ENCODE measurements around the gene HOXB6.

The HOXB6 gene

GRCh38 chr17:48609033-48609432 is 4.2 kb upstream of the HOXB6 start:
- DNase-seq: no peak

DNA sequence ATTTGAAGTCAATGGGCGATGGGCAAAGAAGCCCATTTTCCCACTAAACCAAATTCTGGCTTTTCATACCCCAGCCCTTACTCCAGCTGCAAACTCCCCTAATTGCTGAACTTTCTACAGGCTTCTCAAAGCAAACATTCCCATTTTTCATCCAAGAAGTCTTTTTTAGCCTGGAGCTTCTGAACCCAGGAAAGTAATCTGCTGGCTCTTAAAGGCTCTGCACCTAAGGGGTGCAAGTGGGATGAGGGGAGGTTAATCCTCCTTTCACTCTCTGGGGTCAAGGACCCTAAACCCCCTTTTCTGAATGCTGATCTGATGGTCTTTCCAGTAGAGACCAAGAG is 3.7 kb upstream of the HOXB6 start:
- DNase-seq: no peak

DNA sequence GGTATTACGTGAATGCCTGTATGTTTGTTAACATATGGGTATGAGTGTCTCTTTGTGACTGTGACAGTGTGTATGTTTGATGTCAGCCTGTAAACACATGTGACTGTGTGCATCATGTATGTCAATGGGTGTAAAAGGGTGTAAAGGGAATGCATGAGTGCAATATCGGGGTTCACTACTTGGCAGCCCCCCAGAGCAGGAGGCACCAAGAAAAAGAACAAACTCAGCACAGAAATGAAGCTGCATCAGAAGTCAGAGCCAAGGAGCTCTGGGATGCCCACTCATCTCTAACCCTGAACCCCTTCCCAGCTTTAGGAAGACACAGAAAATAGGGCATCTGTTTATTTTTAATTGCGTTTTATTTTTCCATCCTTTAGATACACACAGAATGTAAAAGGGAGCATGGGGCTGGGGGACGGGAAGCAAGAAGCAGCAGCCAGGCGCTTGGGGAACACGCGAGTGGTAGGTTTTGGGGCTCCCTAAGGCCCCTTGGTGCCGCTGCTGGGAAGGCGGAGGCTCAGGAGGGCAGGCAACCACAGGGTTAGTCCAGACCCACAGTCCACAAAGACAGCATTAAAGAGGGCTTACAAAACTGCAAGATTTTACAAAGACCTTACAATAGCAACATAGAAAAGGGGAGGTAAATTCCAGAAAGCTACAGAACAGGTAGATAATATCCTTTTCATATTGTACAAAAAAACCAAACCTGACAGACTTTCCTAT is 2.3 kb upstream of the HOXB6 start:
- no peak for DNase-seq

DNA sequence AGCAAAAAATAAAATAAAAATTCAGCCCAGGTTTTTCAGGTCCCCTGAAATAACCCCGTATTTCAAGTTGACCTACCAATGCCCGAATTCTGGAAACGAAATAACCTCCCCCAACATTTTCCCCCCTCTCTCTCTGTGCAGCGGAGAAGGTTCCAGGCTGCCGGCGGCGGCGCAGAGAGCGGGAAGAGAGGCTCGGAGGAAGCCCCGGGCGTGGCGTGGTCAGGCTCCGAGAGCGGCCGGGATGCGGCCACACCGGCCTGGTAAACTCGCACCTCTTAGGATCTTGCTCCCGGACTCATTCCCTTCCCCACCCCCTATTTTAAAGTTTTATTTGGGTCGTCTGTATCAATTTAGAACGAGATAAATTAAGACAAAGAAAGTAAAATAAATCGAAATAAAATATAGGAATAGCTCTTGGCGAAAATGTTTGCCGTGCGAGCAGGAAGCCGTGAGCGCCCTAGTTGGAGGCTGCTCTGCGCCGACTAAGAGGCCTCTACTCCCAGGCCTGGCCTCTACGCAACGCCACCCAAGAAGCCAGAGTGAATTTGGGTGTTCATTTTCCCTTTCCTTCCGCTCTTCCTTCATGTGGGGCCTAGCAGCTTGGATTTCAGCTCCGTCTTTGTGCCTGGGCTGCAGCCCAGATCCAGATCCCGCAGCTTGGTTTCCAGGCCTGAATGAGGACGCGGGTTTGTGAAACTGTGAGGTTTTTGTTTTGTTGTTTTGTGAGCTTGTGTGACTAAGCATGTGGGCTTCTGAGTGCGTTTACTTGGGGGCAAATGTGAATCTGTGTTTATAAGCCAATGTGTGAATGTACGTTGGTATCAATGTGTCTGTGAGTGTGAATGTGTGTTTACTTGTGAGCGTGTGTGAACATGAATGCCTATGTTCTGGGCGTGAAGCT is 1.5 kb upstream of the HOXB6 start:
- DNase-seq: no peak

DNA sequence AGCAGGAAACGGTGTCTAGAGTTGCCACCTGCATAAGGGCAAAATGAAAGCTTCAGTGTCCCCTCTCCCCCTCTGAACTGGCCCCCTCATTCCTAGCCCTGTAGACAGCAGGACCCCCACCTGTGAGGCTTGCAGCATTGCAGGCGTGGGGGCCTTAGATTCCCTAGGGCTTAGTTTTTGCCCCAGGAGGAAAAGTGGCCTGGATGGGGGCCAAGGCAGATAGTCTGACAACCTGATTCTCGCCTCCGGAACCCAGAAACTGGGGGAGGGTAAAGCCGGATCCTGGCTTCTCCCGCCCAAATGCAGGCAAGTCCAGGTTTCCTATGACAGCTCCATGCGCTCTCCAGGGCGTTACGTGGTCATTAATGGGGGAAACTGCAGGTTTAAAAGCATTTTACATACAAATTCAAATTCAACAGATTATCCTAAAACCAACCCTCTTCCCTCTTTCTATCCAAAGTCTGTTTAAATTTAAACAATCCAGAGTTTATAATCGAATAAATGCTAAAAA is 678 bp upstream of the HOXB6 start:
- DNase-seq: no peak

DNA sequence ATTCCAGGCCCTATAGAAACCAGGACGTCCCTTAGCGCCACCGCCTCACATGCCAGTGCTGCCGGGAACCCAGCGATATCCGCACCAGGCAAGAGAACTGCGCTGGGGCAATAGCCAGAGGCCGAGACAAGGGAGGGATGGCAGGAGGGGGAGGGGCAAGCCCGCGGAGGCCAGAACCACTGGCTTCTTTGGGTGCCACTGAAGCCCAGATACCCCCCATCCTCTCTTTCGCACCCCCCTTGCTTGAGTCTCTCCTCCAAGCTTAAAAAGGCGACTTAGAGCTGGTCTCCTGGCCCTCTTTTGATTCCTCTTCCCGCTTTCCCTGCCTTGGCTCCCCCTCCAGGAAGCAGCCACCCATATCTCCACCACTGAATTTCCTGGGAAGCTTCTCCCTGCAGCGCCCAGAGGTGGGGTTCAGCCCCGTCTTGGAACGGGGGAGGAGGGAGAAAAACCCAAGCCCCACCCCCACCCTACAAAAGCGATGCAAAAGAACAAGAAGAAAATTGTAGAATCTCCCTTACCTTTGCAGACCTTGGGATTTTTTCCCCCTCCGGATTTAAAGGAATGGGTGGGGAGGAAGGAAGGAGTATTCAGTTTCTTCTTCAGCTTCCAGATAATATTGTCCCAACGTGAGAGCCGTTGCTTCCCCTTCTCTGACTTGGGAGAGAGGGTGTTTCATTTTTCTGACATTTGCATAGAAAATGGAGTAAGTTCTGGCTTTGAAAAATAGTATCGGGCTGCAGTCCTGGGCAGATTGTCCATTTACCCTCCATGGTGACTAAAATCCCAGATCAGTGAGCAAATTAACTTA is 622 bp downstream of the HOXB6 start:
- no peak for DNase-seq

DNA sequence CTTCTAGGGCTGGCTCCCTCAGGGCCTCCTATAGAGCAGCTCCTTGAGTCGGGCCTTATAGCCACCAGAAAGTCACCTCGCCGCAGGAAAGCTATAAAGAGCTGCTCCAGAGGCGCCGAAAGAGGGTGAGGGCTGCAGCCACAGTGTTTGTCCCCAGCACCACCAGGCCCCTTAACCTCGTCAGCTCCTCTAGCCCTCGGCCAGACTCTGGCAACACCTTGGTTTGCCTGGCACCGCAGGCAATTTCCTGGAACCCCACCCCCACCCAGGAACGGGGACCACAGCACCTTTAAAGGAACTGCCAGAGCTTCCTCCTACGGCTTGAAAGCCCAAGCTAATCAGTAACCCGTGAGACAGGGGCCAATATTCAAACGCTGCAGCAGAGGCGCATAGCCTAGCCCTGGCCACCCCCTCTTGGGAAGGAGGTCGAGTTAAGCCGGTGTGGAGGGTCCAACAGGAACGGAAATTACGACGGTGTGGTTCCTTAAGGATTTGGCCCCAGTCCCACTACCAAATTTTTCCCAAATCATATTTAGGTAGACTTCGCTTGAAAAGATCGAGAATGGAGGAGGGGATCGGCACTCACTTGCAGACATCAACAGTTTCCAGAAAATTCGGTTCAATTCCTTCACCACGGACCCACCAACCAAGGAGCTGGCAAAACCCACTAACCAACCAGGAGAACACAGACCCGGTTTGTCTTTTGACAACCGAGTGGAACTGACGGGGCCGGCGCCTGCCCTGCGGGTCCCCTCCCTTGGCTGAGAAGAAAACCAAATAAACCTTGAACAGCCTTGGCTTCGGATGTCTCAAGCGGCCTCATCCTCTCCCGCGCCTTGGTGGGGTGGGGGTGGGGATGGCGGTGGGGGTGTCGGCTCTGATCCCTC is 3.0 kb downstream of the HOXB6 start:
- no peak for DNase-seq

DNA sequence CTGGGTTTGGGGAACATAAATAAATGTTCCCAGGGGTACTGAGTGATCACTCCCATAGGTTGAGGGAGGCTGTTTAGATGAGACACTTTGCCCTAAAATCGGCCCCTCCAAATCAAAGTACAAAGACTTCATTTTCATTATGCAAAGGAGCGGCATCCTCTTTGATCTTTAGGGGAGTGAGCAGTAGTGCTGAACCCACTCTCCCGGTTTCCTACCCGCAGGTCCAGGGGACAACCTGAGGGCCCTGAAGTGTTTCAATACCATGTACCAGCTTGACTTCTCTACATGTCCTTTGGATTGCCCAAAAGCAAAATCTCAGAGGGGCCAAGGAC is 3.6 kb downstream of the HOXB6 start:
- no peak for DNase-seq

DNA sequence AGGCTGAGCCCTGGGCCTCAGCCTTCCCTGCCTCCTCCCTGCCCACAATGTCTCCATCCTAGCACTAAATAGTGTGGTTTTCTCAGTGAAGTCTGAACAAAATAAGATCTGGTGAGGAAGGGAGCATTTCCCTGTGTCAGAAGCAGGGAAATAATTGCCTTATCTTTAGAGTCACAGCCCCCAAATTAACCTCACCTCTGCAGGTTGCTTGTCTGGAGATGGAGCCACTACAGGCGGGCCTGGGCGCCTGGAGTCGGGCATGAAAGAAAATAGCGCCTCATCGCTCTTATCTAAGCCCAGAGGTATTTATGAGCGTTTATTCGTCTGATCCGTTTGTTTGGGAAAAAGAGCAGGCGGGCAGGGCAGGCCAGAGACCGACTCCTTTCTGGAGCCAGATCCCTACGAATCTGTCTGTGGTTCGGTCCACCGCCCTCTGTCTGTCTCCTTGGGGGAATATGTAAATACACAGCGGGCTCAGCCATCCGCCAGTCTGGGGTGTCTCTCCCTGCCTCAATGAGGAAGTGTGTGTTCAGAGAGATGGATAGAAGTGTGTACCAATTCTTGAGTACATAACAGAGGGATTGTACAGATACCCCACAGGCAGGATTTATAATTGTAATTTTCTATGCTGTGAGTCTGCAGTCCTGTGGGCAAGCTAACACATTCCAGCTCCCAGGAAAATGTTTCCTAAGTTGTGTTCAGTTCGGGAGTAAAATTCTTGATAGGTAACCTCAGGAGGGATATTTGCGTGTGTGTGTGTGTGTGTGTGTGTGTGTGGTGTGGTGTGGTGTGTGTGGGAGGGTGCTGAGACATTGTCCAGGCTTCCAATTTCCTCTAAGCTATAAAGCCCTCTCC is 4.3 kb downstream of the HOXB6 start:
- DNase-seq: no peak

DNA sequence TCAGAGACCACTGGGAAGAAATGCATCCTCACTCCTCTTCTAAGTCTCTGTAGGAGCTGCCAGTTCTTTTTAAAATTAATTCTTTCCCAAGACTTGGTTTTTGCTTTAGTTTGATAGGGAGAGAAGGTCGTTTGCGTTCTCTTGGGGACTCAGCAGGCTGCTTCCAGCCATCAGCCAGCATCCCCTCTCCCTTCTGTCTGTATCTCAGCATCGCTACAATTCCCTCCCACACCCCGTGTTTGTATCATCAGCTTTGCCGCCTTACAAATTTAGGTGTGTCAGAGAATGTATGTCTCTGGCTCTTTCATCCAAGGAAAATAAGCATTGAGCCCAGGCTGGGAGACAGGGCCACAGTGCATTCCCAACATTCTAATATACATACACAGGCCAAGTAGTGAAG is 5.4 kb downstream of the HOXB6 start:
- DNase-seq: no peak

DNA sequence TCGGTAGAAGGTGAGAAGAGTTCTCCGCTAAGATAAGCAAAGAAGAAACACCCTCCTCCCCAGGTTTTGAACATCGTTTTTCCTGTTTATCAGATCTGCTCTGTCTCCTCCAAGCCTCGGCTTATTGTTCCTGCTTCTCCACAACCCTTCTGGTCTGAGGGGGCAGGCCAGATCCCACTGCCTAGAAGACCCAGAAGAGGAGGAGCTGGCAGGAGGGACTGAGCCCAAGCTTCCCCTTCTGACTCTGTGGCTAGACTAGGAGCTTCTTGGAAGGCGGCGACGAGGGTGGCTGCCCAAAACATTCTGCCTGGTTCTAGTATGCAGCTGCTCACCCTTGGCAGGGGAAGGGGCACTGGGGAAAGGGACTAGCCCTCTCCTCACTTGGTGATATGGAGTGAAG is 6.0 kb downstream of the HOXB6 start:
- DNase-seq: no peak

DNA sequence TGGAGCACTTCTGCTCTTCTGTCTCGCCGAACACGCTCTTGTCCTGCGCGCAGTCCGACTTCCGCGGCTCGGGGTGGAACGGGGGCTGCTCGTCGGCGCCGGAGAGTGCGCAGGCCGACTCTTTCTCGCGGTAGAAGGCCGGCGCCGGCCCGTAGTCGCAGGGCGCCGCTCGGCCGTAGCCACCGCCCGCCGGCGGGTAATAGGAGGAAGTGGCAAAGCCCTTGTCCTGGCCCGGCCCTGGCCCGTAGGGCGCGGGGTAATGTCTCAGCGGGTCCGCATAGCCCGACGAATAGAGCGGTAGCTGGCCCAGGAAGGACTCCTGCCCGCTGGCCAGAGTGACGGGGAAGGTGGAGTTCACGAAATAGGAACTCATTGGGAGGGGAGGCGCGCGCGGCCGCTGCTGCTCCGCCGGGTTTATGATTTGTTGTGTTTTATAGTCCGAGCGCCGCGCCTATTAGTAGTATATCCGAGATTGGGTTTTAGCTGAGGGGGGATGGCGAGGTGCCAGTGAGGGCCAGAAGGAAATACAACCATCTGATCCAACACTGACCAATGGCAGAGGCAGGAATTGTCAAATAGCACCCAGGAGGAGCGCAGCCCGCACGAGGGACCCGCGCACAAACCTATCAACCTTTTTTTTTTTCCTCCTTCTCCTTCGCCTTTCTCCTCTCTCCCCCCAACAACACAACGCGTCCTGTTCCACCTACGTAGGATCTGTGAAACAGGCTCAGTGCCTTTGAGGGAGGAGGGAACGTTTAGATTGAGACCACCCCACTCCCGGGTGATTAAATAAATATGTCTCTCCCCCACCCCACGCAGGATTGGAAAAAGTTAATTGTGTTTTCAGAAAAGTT is 6.8 kb downstream of the HOXB6 start:
- DNase-seq: no peak

DNA sequence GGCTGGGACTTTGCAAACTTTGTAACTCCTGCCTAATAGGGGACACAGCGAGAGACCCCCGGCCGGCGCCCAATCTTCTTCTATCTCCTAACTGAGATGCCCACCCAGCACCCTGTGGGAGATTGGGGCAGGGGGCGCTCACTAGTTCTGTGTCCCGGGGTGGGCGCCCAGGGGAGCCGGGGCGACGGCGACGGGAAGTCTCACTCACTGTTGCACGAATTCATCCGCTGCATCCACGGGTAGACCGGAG is 7.3 kb downstream of the HOXB6 start:
- DNase-seq: no peak

GRCh38 chr17:48596735-48597527 is 7.9 kb downstream of the HOXB6 start:
- DNase-seq: no peak

- no peak for DNase-seq
Observed at GRCh38 chr17:48596000-48596734, 8.6 kb downstream of the HOXB6 start.

DNA sequence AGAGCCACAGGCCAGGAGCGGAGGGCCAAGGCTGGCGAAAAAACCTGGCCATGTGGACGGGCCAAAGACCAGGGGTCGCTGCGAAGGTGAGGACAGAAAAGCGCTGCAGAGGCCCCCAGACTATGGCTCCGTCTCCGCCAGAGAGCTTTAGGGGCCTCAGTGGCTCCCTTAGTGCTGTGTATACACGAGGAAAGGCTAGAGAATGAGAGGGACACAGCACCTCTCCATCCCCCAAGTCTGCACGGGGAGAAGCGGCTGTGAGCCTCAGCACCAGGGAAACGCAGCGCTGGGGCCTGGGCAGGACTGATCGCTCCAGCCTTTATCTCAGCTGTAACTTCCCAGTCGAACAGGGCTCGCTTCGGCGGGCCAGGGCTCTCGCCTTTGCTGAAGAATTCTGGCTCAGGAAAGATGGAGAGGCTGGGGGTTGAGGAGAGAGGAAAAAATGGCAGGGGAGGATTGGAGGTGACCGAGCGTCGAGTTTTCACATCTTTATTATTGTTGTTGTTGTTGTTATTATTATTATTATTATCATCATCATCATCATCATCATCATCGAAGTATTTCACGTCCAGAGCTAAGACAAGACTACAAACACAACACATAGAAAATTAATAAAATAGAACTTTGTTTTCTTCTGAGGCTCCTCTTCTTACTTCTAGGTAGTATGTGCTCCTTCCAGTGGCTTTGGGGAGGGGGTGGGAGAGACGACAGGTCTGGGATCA is 9.3 kb downstream of the HOXB6 start:
- no peak for DNase-seq

- DNase-seq: no peak
Observed at GRCh38 chr17:48594538-48595277, 10.1 kb downstream of the HOXB6 start.

All from NCI-H1436 treated with DMSO at 0.1 percent for 48 hours (cell line).